IPS-15b (cell line): Measurements from ENCODE around the gene VASH1.

Source experiments
- H3K27me3 ChIP-seq: one replicate; pipeline ENCODE4 v1.6.1; 2013; ENCODE audit warnings: low read length; ENCODE audit not compliant: control insufficient read depth, insufficient read depth
- H3K36me3 ChIP-seq: one replicate; pipeline ENCODE4 v1.6.1; 2013; ENCODE audit warnings: low read length; ENCODE audit not compliant: control insufficient read depth, insufficient read depth
- H3K4me1 ChIP-seq: one replicate; pipeline ENCODE4 v1.6.1; 2013; ENCODE audit warnings: mild to moderate bottlenecking, low read length; ENCODE audit not compliant: control insufficient read depth, insufficient read depth
- H3K4me3 ChIP-seq: one replicate; pipeline ENCODE4 v1.5.1; 2013; ENCODE audit warnings: low read depth, low read length
- H3K9ac ChIP-seq: one replicate; pipeline ENCODE4 v1.6.1; 2013; ENCODE audit warnings: low read depth, mild to moderate bottlenecking, low read length
- H3K9me3 ChIP-seq: one replicate; pipeline ENCODE4 v1.6.1; 2013; ENCODE audit warnings: mild to moderate bottlenecking, low read length; ENCODE audit not compliant: control insufficient read depth, insufficient read depth

The VASH1 gene

DNA sequence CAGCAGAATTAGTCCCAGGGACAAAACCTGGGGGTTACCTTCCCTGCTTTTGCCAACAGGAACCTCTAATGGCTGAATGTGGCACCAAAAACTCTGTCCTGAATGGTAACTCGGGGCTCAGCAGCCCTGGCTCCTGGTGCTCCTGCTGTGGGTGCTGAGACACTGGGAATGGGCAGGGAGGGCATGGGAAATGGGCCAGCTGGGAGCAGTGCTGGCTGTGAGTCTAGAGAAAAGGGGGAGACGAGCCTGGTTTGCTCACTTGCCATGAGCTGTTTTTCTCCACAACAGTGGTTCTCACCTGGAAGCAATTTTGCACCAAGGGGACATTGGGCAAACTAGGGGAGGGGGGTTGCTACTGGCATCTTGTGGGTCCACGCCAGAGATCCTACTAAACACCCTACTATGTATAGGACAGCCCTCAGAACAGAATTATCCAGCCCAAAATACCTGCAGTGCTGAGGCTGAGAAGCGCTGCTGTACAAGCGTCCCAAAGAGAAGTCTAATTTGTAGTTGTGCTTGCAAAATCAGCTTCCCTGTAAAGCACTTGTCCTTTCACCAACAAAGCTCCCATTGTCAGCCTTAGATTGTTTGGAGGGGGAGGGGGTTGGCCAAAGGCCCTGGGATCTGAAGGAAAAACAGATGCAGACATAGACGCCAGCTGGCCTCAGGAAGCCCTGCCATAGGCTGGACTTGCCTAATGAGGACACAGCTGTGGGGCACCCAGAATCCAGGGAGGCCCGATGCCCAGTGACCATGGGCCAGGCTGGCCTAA, 68.6 kb downstream of the VASH1 start:
- no peaks in the 10 kb centered on the region for H3K36me3 ChIP-seq
- peaks cover 9% of the 10 kb centered on the region for H3K4me1 ChIP-seq
- no peaks in the 10 kb centered on the region for H3K27me3 ChIP-seq
- H3K4me3 ChIP-seq = no peak overlapping the region
- H3K9ac ChIP-seq = no peak overlapping the region
- H3K9me3 ChIP-seq = no peaks in the 10 kb centered on the region

DNA sequence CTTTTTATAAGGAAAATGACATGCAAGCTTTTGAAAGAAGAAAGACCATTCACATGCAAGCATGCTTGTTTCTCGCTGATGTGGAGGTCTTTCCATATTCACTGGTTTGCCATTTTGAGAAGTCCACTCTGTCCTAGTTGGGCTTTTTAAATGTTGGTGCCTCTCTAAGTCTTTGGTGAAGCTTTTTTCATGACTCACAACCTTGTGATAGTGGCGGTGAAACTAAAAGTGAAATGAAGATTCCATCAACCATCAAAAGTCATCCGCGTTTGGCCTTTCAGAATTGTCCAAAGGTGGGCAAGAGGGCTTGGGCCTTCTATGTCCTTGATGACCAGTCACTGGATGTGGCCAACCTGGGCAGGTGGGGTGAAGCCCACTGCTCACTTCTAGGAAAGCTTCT, 69.3 kb downstream of the VASH1 start:
- Histone ChIP-seq H3K4me3 (no peak overlapping the region), H3K27me3 (no peaks in the 10 kb centered on the region), H3K36me3 (no peaks in the 10 kb centered on the region), H3K9ac (no peak overlapping the region), H3K9me3 (no peaks in the 10 kb centered on the region), H3K4me1 (peaks cover 9% of the 10 kb centered on the region)

DNA sequence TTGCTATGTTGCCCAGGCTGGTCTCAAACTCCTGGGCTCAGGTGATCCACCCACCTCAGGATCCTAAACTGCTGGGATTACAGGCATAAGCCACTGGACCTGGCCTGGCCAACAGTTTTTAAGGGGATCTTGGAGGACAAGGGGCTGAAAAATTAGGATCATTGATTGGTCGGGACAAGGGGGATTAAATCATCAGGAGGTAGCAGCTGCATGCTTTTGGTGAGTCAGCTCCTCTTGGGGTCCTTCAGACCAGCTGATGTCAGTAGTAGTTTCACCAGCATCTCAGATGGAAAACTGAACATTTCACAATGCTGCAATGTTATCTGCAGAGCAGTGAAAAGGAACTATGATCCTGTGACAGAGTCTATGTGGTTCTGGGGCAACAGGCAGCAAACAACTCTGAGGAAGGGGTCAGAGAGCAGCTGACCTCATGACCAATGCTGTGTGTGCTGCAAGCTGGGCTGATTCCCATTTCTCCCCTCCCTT, 71.3 kb downstream of the VASH1 start:
- Histone ChIP-seq H3K4me3 (no peak overlapping the region), H3K27me3 (no peaks in the 10 kb centered on the region), H3K36me3 (no peaks in the 10 kb centered on the region), H3K9me3 (no peaks in the 10 kb centered on the region), H3K4me1 (peaks cover 9% of the 10 kb centered on the region), H3K9ac (no peak overlapping the region)
